ENCODE data around the gene AKAP13.
A peak's percentile ranks its signal among the peaks of the same experiment; 100 is the strongest.

The AKAP13 gene

GRCh38 chr15:85718271-85718971 is 338.0 kb downstream of the AKAP13 start:
- no peak for DNase-seq

- DNase-seq: no peak
Measured at GRCh38 chr15:85718981-85719380, 338.6 kb downstream of the AKAP13 start.

- DNase-seq: peak; percentile 59
Measured at GRCh38 chr15:85722374-85723152, 342.2 kb downstream of the AKAP13 start.

- DNase-seq: peak; percentile 40
Measured at GRCh38 chr15:85723960-85724945, 343.9 kb downstream of the AKAP13 start.

GRCh38 chr15:85725019-85725418 is 344.6 kb downstream of the AKAP13 start:
- DNase-seq: no peak

GRCh38 chr15:85725564-85725963 is 345.2 kb downstream of the AKAP13 start:
- DNase-seq: no peak

GRCh38 chr15:85726454-85726853 is 346.1 kb downstream of the AKAP13 start:
- no peak for DNase-seq

GRCh38 chr15:85727068-85727467 is 346.7 kb downstream of the AKAP13 start:
- no peak for DNase-seq

GRCh38 chr15:85730001-85730820 is 349.8 kb downstream of the AKAP13 start:
- DNase-seq: peak; percentile 71

- no peak for DNase-seq
Measured at GRCh38 chr15:85733416-85733815, 353.0 kb downstream of the AKAP13 start.

- DNase-seq: no peak
Measured at GRCh38 chr15:85737061-85737460, 356.7 kb downstream of the AKAP13 start.

- no peak for DNase-seq
Measured at GRCh38 chr15:85741021-85741421, 360.6 kb downstream of the AKAP13 start.

- DNase-seq: no peak
Measured at GRCh38 chr15:85741662-85742061, 361.3 kb downstream of the AKAP13 start.

GRCh38 chr15:85742186-85742821 is 361.9 kb downstream of the AKAP13 start:
- DNase-seq: no peak

- DNase-seq: no peak
Measured at GRCh38 chr15:85743392-85744055, 363.1 kb downstream of the AKAP13 start.

GRCh38 chr15:85744579-85744978 is 364.2 kb downstream of the AKAP13 start:
- DNase-seq: no peak

- DNase-seq: no peak
Measured at GRCh38 chr15:85745023-85745422, 364.6 kb downstream of the AKAP13 start.

GRCh38 chr15:85745525-85746150 is 365.2 kb downstream of the AKAP13 start:
- DNase-seq: no peak

GRCh38 chr15:85746641-85747040 is 366.2 kb downstream of the AKAP13 start:
- DNase-seq: no peak

- no peak for DNase-seq
Measured at GRCh38 chr15:85748176-85748575, 367.8 kb downstream of the AKAP13 start.

- no peak for DNase-seq
Measured at GRCh38 chr15:85748729-85749128, 368.3 kb downstream of the AKAP13 start.
